ENCODE results near the gene FAM228B.
"Not testable (repeated sequence)": the region's sequence is repeated elsewhere in the genome, so short reads cannot be mapped to it uniquely, and the experiment has no call there.

FAM228B gene

GRCh38 chr2:24162494-24162893, 39.2 kb downstream of the FAM228B start:
- no peak for DNase-seq

GRCh38 chr2:24163186-24163585, 39.9 kb downstream of the FAM228B start:
- DNase-seq = no peak

GRCh38 chr2:24163601-24164000, 40.3 kb downstream of the FAM228B start:
- DNase-seq = no peak

GRCh38 chr2:24164416-24164973, 41.2 kb downstream of the FAM228B start:
- peak in 4 of 6 experiments; percentile 9 to 32 (median 14) for DNase-seq

- no peak for DNase-seq
Observed at GRCh38 chr2:24169023-24169422, 45.8 kb downstream of the FAM228B start.

- DNase-seq = no peak
Observed at GRCh38 chr2:24174851-24175277, 51.6 kb downstream of the FAM228B start, which contains the start of gene FAM228A. TSS of gene FAM228A (plus strand) at chr2:24175053. CDS start at chr2:24175481, 428 bp downstream.

- no peak for DNase-seq
Observed at GRCh38 chr2:24175631-24176187, 52.4 kb downstream of the FAM228B start.

GRCh38 chr2:24176326-24176725, 53.1 kb downstream of the FAM228B start:
- DNase-seq = no peak

GRCh38 chr2:24179683-24180082, 56.4 kb downstream of the FAM228B start:
- DNase-seq = no peak

- no peak for DNase-seq
Observed at GRCh38 chr2:24181849-24182248, 58.6 kb downstream of the FAM228B start.

GRCh38 chr2:24182507-24182906, 59.2 kb downstream of the FAM228B start:
- no peak for DNase-seq

GRCh38 chr2:24183366-24184069, 60.2 kb downstream of the FAM228B start:
- DNase-seq = no peak

- DNase-seq = no peak
Observed at GRCh38 chr2:24189551-24189950, 66.3 kb downstream of the FAM228B start.

GRCh38 chr2:24190503-24190902, 67.2 kb downstream of the FAM228B start:
- no peak for DNase-seq

GRCh38 chr2:24191156-24191555, 67.9 kb downstream of the FAM228B start:
- DNase-seq = no peak

GRCh38 chr2:24191848-24192247, 68.6 kb downstream of the FAM228B start:
- DNase-seq = no peak

GRCh38 chr2:24197213-24197612, 73.9 kb downstream of the FAM228B start:
- DNase-seq = not testable (repeated sequence)

- no peak for DNase-seq
Observed at GRCh38 chr2:24199968-24200590, 76.8 kb downstream of the FAM228B start.

- no peak for DNase-seq
Observed at GRCh38 chr2:24200799-24201198, 77.5 kb downstream of the FAM228B start.

- no peak for DNase-seq
Observed at GRCh38 chr2:24203029-24203786, 79.9 kb downstream of the FAM228B start.

- no peak for DNase-seq
Observed at GRCh38 chr2:24203787-24204150, 80.5 kb downstream of the FAM228B start.

GRCh38 chr2:24204505-24204904, 81.2 kb downstream of the FAM228B start:
- no peak for DNase-seq

- no peak for DNase-seq
Observed at GRCh38 chr2:24205131-24205530, 81.9 kb downstream of the FAM228B start.
